ENCODE results near the gene TMC8.

- TF ChIP-seq GATA2 (IDR thresholded peaks at IDR 0.05; ENCODE audit: low read depth, low read length) (no peak), GATA3 (IDR thresholded peaks at IDR 0.05; ENCODE audit: low read depth, low read length) (no peak)
These were observed 508 bp upstream of the TMC8 start for GRCh38 chr17:78130090-78130436.
